ENCODE measurements around the gene RAB21.

DNA sequence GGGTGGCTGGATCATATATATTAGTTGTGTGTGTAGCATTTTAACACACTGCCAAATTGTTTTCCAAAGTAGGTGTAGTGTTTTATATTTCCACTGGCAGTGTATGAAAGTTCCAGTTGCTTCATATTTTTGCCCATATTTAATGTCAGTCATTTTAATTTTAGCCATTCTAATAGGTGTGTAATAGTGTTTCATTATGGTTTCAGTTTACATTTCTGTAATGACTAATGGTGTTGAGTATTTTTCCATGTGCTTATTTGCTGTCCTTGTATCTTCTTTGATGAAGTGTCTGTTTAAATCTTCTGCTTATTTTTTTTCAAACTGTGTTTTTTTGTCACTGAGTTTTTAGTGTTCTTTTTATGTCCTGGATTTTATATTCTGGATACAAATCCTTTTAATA is 93.5 kb downstream of the RAB21 start:
- no peak for TF ChIP-seq POLR2A (IDR thresholded peaks at IDR 0.05)
- TF ChIP-seq, protein P1, sequence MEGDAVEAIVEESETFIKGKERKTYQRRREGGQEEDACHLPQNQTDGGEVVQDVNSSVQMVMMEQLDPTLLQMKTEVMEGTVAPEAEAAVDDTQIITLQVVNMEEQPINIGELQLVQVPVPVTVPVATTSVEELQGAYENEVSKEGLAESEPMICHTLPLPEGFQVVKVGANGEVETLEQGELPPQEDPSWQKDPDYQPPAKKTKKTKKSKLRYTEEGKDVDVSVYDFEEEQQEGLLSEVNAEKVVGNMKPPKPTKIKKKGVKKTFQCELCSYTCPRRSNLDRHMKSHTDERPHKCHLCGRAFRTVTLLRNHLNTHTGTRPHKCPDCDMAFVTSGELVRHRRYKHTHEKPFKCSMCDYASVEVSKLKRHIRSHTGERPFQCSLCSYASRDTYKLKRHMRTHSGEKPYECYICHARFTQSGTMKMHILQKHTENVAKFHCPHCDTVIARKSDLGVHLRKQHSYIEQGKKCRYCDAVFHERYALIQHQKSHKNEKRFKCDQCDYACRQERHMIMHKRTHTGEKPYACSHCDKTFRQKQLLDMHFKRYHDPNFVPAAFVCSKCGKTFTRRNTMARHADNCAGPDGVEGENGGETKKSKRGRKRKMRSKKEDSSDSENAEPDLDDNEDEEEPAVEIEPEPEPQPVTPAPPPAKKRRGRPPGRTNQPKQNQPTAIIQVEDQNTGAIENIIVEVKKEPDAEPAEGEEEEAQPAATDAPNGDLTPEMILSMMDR (IDR thresholded peaks at IDR 0.05), result no peak
- TF ChIP-seq EP300 (IDR thresholded peaks at IDR 0.05; ENCODE audit: low read depth), result no peak
- TF ChIP-seq POLR2AphosphoS5 (IDR thresholded peaks at IDR 0.05), result no peak
